ENCODE results near the gene CASP2. TPM values are rescaled to one million over a fixed set of nuclear protein-coding genes. Genes with fewer than 3 reads are reported as not detected.

CASP2 gene
- total RNA-seq, 4 donors from 2014 or later = 8.8 to 24.6 (median 12.2) TPM

GRCh38 chr7:143248761-143249354 lies 39.3 kb upstream of the CASP2 start:
- Histone ChIP-seq H3K4me1 (peaks cover 0 to 5% (median 0%) of the 10 kb centered on the region in 3 donors), H3K27me3 (no peaks in the 10 kb centered on the region), H3K36me3 (no peaks in the 10 kb centered on the region), H3K4me3 (no peak overlapping the region), H3K27ac (no peak overlapping the region), H3K9me3 (no peaks in the 10 kb centered on the region)
- 85 to 100% methylated on average over 1 to 2 of the region's 2 CpGs for WGBS, 2 donors
- intact Hi-C loops (cut with DNase I) = no loop called here
- TF ChIP-seq POLR2A (IDR thresholded peaks at IDR 0.05) (no peak), CTCF (IDR thresholded peaks at IDR 0.05) (no peak)
- no peak for DNase-seq

- DNase-seq = no peak
- H3K27me3 ChIP-seq = no peaks in the 10 kb centered on the region
- no peak overlapping the region for H3K27ac ChIP-seq
- H3K36me3 ChIP-seq = no peaks in the 10 kb centered on the region
- intact Hi-C loops (cut with DNase I) = no loop called here
- TF ChIP-seq CTCF (IDR thresholded peaks at IDR 0.05) (no peak), POLR2A (IDR thresholded peaks at IDR 0.05) (no peak)
- no peak overlapping the region for H3K4me3 ChIP-seq
- H3K4me1 ChIP-seq = peaks cover 0 to 3% (median 0%) of the 10 kb centered on the region in 3 donors
- H3K9me3 ChIP-seq = no peaks in the 10 kb centered on the region
These were observed 38.0 kb upstream of the CASP2 start for GRCh38 chr7:143250199-143250598.

GRCh38 chr7:143250822-143251221 lies 37.3 kb upstream of the CASP2 start:
- Histone ChIP-seq H3K9me3 (no peaks in the 10 kb centered on the region), H3K27me3 (no peaks in the 10 kb centered on the region), H3K36me3 (no peaks in the 10 kb centered on the region), H3K4me1 (no peaks in the 10 kb centered on the region), H3K27ac (no peak overlapping the region), H3K4me3 (no peak overlapping the region)
- whole genome bisulfite sequencing, 2 donors = 81 to 90% methylated on average over 1 of the region's 1 CpG
- intact Hi-C loops (cut with DNase I) = no loop called here
- DNase-seq = no peak
- TF ChIP-seq CTCF (IDR thresholded peaks at IDR 0.05) (no peak), POLR2A (IDR thresholded peaks at IDR 0.05) (no peak)

DNA sequence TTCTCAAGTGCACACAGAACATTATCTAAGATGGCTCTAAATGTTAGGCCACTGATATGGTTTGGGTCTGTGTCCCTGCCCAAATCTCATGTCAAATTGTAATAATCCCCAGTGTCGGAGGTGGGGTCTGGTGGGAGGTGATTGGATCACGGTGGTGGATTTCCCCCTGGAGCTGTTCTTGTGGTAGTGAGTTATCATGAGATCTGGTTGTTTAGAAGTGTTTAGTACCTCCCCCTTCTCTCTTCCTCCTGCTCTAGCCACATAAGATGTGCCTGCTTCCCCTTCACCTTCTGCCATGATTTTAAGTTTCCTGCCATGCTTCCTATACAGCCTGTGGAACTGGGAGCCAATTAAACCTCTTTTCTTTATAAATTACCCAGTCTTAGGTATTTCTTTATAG lies 36.1 kb upstream of the CASP2 start:
- TF ChIP-seq CTCF (IDR thresholded peaks at IDR 0.05) (no peak), POLR2A (IDR thresholded peaks at IDR 0.05) (no peak)
- intact Hi-C loops (cut with DNase I) = no loop called here
- no peak overlapping the region for H3K4me3 ChIP-seq
- WGBS, 2 donors = 60 to 83% methylated on average over 2 of the region's 2 CpGs
- H3K4me1 ChIP-seq = no peaks in the 10 kb centered on the region
- no peaks in the 10 kb centered on the region for H3K36me3 ChIP-seq
- no peak for DNase-seq
- no peaks in the 10 kb centered on the region for H3K27me3 ChIP-seq
- H3K27ac ChIP-seq = no peak overlapping the region
- no peaks in the 10 kb centered on the region for H3K9me3 ChIP-seq

DNA sequence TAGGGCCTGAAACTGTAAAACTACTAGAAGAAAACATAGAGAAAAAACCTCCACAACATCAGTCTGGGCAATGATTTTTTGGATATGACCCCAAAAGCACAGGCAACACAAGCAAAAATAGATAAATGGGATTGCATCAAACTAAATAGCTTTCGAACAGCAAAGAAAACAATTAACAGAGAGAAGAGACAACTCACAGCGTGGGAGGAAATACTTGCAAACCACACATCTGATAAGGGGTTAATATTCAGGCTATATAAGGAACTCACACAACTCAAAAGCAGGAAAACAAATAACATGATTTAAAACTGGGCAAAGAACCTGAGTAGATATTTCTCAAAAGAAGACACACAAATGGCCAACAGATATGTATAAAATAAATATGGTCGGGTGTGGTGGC lies 32.6 kb upstream of the CASP2 start:
- H3K36me3 ChIP-seq = no peaks in the 10 kb centered on the region
- H3K27ac ChIP-seq = no peak overlapping the region
- no peaks in the 10 kb centered on the region for H3K27me3 ChIP-seq
- WGBS, 2 donors = 78 to 84% methylated on average over 3 of the region's 3 CpGs
- no peak overlapping the region for H3K4me3 ChIP-seq
- no peak for DNase-seq
- no peaks in the 10 kb centered on the region for H3K9me3 ChIP-seq
- TF ChIP-seq CTCF (IDR thresholded peaks at IDR 0.05) (no peak), POLR2A (IDR thresholded peaks at IDR 0.05) (no peak)
- intact Hi-C loops (cut with DNase I) = no loop called here
- H3K4me1 ChIP-seq = no peaks in the 10 kb centered on the region

Data from esophagus squamous epithelium (tissue), 5 donors.